ENCODE results near the gene SLC35A1.

The SLC35A1 gene

GRCh38 chr6:87529221-87529620, 56.4 kb downstream of the SLC35A1 start:
- DNase-seq (ENCODE audit: low read depth), result no peak

- DNase-seq (ENCODE audit: low read depth), result no peak
Observed at GRCh38 chr6:87534377-87535047, 61.7 kb downstream of the SLC35A1 start.

GRCh38 chr6:87538510-87539260, 65.9 kb downstream of the SLC35A1 start:
- no peak for DNase-seq (ENCODE audit: low read depth)

- no peak for DNase-seq (ENCODE audit: low read depth)
Observed at GRCh38 chr6:87539554-87539953, 66.8 kb downstream of the SLC35A1 start.

- DNase-seq (ENCODE audit: low read depth), result no peak
Observed at GRCh38 chr6:87540539-87540938, 67.8 kb downstream of the SLC35A1 start.

- DNase-seq (ENCODE audit: low read depth), result no peak
Observed at GRCh38 chr6:87541041-87541440, 68.3 kb downstream of the SLC35A1 start.

GRCh38 chr6:87541744-87542143, 69.0 kb downstream of the SLC35A1 start:
- DNase-seq (ENCODE audit: low read depth), result no peak

- no peak for DNase-seq (ENCODE audit: low read depth)
Observed at GRCh38 chr6:87543696-87544473, 71.1 kb downstream of the SLC35A1 start.

GRCh38 chr6:87544474-87544735, 71.6 kb downstream of the SLC35A1 start:
- DNase-seq (ENCODE audit: low read depth), result no peak

GRCh38 chr6:87551799-87552198, 79.0 kb downstream of the SLC35A1 start:
- DNase-seq (ENCODE audit: low read depth), result no peak

GRCh38 chr6:87553159-87553765, 80.5 kb downstream of the SLC35A1 start:
- DNase-seq (ENCODE audit: low read depth), result no peak

- DNase-seq (ENCODE audit: low read depth), result no peak
Observed at GRCh38 chr6:87555506-87555905, 82.7 kb downstream of the SLC35A1 start.

- no peak for DNase-seq (ENCODE audit: low read depth)
Observed at GRCh38 chr6:87558446-87558845, 85.7 kb downstream of the SLC35A1 start.

- DNase-seq (ENCODE audit: low read depth), result no peak
Observed at GRCh38 chr6:87561017-87561416, 88.2 kb downstream of the SLC35A1 start.
